Fibroblast of pulmonary artery (primary cell): Measurements from ENCODE around the gene LINGO3.
A peak's percentile ranks its signal among the peaks of the same experiment; 100 is the strongest.

Experiments used
- DNase-seq: peaks from one replicate; pipeline ENCODE4 v3.0.0-alpha.2; 2010; ENCODE audit warnings: low read depth
- H3K4me3 ChIP-seq: replicated peaks from 2 replicates; pipeline ENCODE4 v1.5.1; 2011; ENCODE audit warnings: low read depth, mild to moderate bottlenecking, control low read depth, low read length, moderate library complexity
- TF ChIP-seq, protein P1 (sequence below): IDR thresholded peaks from 2 replicates; pipeline ENCODE4 v1.5.1; 2011; ENCODE audit warnings: mild to moderate bottlenecking, control low read depth, low read length, inconsistent platforms; ENCODE audit errors: missing control alignments

Gene LINGO3

DNA sequence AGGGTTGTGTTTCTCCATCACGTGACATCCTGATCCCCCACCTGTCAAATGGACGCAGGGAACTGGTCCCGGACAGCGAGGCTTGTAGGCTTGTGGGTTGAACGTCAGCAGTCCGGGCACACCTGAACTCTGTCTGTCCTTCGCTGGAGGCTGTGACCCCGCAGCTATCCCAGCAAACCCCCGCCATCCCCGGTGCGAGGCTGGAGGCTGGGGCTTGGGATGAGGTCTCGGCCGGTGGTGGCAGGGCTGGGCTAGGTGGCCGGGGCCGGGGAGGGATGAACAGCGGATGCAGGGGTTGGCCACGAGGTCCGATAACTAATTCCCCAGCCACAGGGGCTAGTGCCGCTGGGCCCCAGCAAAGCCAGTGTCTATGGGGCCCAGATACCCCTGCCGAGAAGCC, 11.6 kb upstream of the LINGO3 start:
- no peak for DNase-seq
- no peak overlapping the region for H3K4me3 ChIP-seq
- TF ChIP-seq, protein P1, sequence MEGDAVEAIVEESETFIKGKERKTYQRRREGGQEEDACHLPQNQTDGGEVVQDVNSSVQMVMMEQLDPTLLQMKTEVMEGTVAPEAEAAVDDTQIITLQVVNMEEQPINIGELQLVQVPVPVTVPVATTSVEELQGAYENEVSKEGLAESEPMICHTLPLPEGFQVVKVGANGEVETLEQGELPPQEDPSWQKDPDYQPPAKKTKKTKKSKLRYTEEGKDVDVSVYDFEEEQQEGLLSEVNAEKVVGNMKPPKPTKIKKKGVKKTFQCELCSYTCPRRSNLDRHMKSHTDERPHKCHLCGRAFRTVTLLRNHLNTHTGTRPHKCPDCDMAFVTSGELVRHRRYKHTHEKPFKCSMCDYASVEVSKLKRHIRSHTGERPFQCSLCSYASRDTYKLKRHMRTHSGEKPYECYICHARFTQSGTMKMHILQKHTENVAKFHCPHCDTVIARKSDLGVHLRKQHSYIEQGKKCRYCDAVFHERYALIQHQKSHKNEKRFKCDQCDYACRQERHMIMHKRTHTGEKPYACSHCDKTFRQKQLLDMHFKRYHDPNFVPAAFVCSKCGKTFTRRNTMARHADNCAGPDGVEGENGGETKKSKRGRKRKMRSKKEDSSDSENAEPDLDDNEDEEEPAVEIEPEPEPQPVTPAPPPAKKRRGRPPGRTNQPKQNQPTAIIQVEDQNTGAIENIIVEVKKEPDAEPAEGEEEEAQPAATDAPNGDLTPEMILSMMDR: no peak

DNA sequence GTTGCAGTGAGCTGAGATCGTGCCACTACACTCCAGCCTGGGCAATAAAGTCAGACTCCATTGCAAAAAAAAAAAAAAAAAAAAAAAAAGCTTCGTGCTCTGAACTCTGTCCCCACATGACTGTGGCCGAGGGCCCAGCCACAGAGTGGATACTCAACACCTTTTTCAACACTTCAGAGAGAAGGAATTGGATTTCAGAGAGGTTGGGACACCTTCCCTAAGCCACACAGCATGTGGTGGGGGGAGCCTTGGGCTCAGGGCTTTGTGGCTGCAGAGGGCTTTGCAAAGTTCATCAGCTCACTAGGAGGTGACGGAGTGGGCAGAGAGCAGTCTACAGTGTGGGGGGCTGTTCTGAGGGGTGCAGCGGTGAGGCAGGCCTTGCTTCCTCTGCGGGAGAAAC, 11.0 kb upstream of the LINGO3 start:
- TF ChIP-seq, protein P1: no peak
- DNase-seq: no peak
- no peak overlapping the region for H3K4me3 ChIP-seq

DNA sequence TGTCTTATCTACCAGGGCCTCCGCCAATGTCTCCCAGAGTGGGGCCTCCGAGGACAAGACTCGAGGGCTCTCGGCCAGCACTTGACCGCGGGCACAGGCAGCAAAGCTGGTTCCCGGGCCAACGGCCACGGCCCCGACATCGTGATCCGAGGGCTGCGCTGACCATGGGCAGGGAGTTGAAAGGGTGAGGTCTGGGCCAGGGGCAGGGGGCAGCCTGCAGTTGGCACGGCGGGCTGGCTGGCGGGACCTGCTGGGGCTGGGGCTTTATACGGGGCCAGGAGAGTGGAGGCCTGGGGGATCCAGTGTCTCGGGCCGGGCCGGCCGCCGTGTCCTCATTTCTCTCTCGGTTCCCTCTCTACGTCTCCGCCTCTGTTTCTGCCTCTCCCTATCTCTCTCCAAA, 9.8 kb upstream of the LINGO3 start:
- no peak overlapping the region for H3K4me3 ChIP-seq
- TF ChIP-seq, protein P1: no peak
- no peak for DNase-seq

DNA sequence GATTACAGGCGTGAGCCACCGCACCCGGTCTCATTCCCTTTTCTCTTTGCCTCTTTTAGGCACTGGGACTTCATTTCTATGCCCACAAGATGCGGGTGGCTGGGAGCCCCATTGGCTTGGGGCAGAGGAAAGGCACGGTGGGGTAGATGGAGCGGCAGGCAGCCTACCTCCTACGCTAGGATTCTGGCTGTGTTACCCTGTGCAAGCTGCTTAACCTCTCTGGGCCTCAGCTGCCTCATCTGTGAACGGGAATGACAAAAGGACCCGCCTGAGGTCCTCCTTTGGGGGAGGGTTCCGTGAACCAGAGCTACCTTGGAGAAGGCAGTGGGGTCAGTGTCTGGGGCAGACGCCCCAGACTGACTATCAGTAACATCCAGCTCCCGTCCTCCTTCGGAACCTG, 9.3 kb upstream of the LINGO3 start:
- TF ChIP-seq, protein P1: no peak
- H3K4me3 ChIP-seq: no peak overlapping the region
- no peak for DNase-seq

GRCh38 chr19:2315818-2316353, 7.9 kb upstream of the LINGO3 start:
- DNase-seq: peak; percentile 72
- TF ChIP-seq, protein P1: peak; percentile 64
- no peak overlapping the region for H3K4me3 ChIP-seq

- TF ChIP-seq, protein P1: no peak
- no peak for DNase-seq
- no peak overlapping the region for H3K4me3 ChIP-seq
Observed at GRCh38 chr19:2315121-2315817, 7.3 kb upstream of the LINGO3 start.
